HL-60 (cell line): Measurements from ENCODE around the gene PRDM5.

Source experiments
- DNase-seq, 2 experiments: peaks; one replicate each; pipeline ENCODE4 v3.0.0-alpha.2; 2010 to 2020; ENCODE audit warnings: low read depth in 1 of 2, low spot score in 1 of 2
- H3K27ac ChIP-seq: fragments of 250-450 bp; sonication (Bioruptor Pico); replicated peaks from 2 replicates; pipeline ENCODE4 v1.5.1; 2020; ENCODE audit warnings: mild to moderate bottlenecking, moderate library complexity
- H3K27me3 ChIP-seq: fragments of 250-450 bp; sonication (Bioruptor Pico); 2 replicates; pipeline ENCODE4 v1.5.1; 2021; ENCODE audit warnings: mild to moderate bottlenecking, moderate library complexity; ENCODE audit not compliant: insufficient read depth, poor library complexity, severe bottlenecking
- H3K4me3 ChIP-seq: replicated peaks from 2 replicates; pipeline ENCODE4 v1.5.1; 2011; ENCODE audit warnings: mild to moderate bottlenecking, control low read depth, low read length; ENCODE audit not compliant: insufficient read depth
- GABPA ChIP-seq: IDR thresholded peaks from 2 replicates; pipeline ENCODE4 v1.6.1; 2012; ENCODE audit warnings: low read depth
- POLR2AphosphoS5 ChIP-seq: IDR thresholded peaks from 2 replicates; pipeline ENCODE4 v1.6.1; 2012; ENCODE audit warnings: low read depth
- SPI1 ChIP-seq: IDR thresholded peaks from 2 replicates; pipeline ENCODE4 v1.6.1; 2012; ENCODE audit warnings: low read depth, mild to moderate bottlenecking, borderline replicate concordance
- TF ChIP-seq, protein P1 (sequence below): IDR thresholded peaks from one replicate; pipeline ENCODE4 v1.5.1; 2011; ENCODE audit warnings: low read length, control low read depth, inconsistent platforms; ENCODE audit not compliant: insufficient read depth
- TF ChIP-seq, protein P2 (sequence below): IDR thresholded peaks from 2 replicates; pipeline ENCODE4 v1.6.1; 2012; ENCODE audit warnings: low read depth; ENCODE audit not compliant: insufficient replicate concordance

PRDM5 gene

DNA sequence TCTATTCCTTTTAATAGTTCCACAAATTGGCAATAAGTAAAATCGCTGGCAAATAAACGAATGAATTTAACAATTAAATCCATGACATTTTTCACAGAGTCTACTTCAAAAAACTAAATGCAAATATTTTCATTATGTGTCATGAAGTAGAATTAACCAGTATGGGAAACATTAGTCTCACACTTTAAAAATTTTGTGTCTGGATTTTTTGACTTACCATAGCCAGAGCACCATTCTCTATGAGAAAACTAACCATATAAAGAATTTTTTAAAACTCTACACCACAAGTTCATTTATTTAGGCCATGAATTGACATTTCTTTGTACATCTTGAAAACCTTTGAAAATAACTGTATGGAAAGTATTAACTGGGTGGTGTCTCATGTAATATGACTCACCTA, 41.2 kb downstream of the PRDM5 start:
- DNase-seq, result no peak
- no peaks in the 10 kb centered on the region for H3K27me3 ChIP-seq
- H3K4me3 ChIP-seq, result no peak overlapping the region
- TF ChIP-seq, protein P1, sequence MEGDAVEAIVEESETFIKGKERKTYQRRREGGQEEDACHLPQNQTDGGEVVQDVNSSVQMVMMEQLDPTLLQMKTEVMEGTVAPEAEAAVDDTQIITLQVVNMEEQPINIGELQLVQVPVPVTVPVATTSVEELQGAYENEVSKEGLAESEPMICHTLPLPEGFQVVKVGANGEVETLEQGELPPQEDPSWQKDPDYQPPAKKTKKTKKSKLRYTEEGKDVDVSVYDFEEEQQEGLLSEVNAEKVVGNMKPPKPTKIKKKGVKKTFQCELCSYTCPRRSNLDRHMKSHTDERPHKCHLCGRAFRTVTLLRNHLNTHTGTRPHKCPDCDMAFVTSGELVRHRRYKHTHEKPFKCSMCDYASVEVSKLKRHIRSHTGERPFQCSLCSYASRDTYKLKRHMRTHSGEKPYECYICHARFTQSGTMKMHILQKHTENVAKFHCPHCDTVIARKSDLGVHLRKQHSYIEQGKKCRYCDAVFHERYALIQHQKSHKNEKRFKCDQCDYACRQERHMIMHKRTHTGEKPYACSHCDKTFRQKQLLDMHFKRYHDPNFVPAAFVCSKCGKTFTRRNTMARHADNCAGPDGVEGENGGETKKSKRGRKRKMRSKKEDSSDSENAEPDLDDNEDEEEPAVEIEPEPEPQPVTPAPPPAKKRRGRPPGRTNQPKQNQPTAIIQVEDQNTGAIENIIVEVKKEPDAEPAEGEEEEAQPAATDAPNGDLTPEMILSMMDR, result no peak
- no peak for TF ChIP-seq SPI1
- TF ChIP-seq, protein P2, sequence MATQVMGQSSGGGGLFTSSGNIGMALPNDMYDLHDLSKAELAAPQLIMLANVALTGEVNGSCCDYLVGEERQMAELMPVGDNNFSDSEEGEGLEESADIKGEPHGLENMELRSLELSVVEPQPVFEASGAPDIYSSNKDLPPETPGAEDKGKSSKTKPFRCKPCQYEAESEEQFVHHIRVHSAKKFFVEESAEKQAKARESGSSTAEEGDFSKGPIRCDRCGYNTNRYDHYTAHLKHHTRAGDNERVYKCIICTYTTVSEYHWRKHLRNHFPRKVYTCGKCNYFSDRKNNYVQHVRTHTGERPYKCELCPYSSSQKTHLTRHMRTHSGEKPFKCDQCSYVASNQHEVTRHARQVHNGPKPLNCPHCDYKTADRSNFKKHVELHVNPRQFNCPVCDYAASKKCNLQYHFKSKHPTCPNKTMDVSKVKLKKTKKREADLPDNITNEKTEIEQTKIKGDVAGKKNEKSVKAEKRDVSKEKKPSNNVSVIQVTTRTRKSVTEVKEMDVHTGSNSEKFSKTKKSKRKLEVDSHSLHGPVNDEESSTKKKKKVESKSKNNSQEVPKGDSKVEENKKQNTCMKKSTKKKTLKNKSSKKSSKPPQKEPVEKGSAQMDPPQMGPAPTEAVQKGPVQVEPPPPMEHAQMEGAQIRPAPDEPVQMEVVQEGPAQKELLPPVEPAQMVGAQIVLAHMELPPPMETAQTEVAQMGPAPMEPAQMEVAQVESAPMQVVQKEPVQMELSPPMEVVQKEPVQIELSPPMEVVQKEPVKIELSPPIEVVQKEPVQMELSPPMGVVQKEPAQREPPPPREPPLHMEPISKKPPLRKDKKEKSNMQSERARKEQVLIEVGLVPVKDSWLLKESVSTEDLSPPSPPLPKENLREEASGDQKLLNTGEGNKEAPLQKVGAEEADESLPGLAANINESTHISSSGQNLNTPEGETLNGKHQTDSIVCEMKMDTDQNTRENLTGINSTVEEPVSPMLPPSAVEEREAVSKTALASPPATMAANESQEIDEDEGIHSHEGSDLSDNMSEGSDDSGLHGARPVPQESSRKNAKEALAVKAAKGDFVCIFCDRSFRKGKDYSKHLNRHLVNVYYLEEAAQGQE, result no peak
- TF ChIP-seq GABPA, result no peak
- TF ChIP-seq POLR2AphosphoS5, result no peak
- no peak overlapping the region for H3K27ac ChIP-seq

DNA sequence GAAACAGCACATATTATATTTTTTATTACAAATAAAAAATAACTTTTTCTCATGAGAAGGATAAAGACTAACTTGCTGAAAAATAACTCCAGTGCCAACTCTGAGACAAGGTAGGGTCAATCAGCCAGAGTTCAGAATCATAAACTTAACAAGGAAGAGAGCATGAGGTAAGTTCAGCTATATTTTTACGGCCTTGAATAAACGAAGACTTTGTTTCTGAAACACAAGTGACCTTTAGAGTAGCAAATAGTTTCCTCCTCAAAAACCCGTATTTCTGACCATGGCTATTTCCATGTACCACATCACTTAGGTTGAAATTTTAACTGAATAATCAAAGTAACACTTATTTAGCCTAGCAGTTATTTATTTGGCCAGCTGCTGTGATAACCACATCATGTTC, 45.5 kb downstream of the PRDM5 start:
- TF ChIP-seq, protein P1, result no peak
- TF ChIP-seq GABPA (no peak), SPI1 (no peak)
- TF ChIP-seq, protein P2, result no peak
- Histone ChIP-seq H3K27ac (no peak overlapping the region), H3K4me3 (no peak overlapping the region), H3K27me3 (no peaks in the 10 kb centered on the region)
- DNase-seq, result no peak

DNA sequence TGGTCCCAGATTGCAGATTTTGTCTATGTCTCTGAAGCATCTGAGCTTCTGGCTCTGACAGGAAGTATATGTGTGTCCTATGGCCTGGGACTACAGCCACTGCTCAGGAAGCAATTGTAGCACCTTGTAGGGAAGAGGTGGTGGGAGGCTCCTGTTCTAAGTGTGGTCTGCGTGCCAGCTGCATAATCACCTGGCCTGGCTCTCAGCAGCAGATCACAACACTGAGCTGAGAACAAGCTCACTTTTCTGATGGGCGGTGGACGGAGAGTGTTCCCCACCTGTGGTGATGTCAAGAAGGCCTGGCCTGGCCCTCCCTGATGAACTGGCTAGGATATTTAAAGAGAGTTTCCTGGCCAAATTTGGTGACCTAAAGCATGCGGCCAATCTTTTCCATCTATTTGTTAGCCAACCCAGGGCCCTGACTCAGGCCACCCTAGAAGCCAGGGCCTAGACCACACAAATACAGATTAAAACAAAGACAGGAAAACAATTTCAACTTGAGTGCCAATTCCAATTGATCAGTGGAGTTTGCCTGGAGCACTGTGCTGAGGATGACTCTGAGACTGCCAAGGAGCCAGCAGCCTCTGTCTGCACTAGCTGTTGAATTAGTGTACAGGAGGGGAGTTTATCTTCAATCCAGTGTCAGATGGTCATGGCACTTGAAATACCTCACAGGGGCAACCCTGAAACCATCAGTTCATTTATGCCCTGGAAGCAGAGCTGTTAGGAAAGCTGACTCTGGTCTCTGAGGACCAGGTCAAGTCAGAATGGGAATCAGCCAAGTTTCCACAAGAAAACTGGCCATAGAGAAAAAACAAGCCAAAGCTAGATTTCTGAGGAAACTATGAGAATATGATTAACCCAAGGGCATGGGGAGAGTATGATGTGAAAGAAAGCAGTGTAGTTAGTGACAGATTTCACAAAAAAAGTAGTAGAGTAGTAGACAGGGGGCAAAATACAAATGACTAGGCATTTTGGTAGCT, 47.4 kb downstream of the PRDM5 start:
- DNase-seq, result no peak
- no peaks in the 10 kb centered on the region for H3K27me3 ChIP-seq
- H3K27ac ChIP-seq, result no peak overlapping the region
- TF ChIP-seq, protein P2, result no peak
- no peak for TF ChIP-seq SPI1
- H3K4me3 ChIP-seq, result no peak overlapping the region
